GM04504 (cell line): ENCODE data around the gene CNIH2.
"Not testable (repeated sequence)": the region's sequence is repeated elsewhere in the genome, so short reads cannot be mapped to it uniquely, and the experiment has no call there.

Source experiments
- DNase-seq: peaks from one replicate; pipeline ENCODE4 v3.0.0-alpha.2; 2012; ENCODE audit warnings: low read depth

CNIH2 gene

GRCh38 chr11:66291706-66292542, 13.9 kb downstream of the CNIH2 start, which contains the start of gene TMEM151A:
Gene TMEM151A, plus strand, starts transcription at chr11:66291894. Its CDS starts 120 bp downstream, at chr11:66292014.
- DNase-seq, result no peak

- DNase-seq, result no peak
These were observed 14.8 kb downstream of the CNIH2 start for GRCh38 chr11:66292543-66293332.

GRCh38 chr11:66293352-66293751, 15.4 kb downstream of the CNIH2 start:
- DNase-seq, result no peak

- DNase-seq, result no peak
These were observed 16.0 kb downstream of the CNIH2 start for GRCh38 chr11:66293777-66294625.

GRCh38 chr11:66294626-66295620, 16.9 kb downstream of the CNIH2 start:
- DNase-seq, result no peak

- DNase-seq, result no peak
These were observed 19.6 kb downstream of the CNIH2 start for GRCh38 chr11:66297610-66298009.

- no peak for DNase-seq
These were observed 21.2 kb downstream of the CNIH2 start for GRCh38 chr11:66299186-66299585.

- no peak for DNase-seq
These were observed 24.7 kb downstream of the CNIH2 start for GRCh38 chr11:66302656-66303055.

GRCh38 chr11:66309475-66309874, 31.5 kb downstream of the CNIH2 start:
- no peak for DNase-seq

GRCh38 chr11:66310324-66310723, 32.3 kb downstream of the CNIH2 start:
- no peak for DNase-seq

- DNase-seq, result not testable (repeated sequence)
These were observed 32.9 kb downstream of the CNIH2 start for GRCh38 chr11:66310803-66311440.

- DNase-seq, result no peak
These were observed 33.5 kb downstream of the CNIH2 start for GRCh38 chr11:66311470-66311964.

GRCh38 chr11:66311965-66312548, 34.1 kb downstream of the CNIH2 start:
- peak; percentile 73 for DNase-seq

- DNase-seq, result peak; percentile 99
These were observed 34.8 kb downstream of the CNIH2 start for GRCh38 chr11:66312549-66313320.

GRCh38 chr11:66313321-66314185, 35.6 kb downstream of the CNIH2 start:
- no peak for DNase-seq

- no peak for DNase-seq
These were observed 36.2 kb downstream of the CNIH2 start for GRCh38 chr11:66314186-66314501.

- DNase-seq, result no peak
These were observed 36.9 kb downstream of the CNIH2 start for GRCh38 chr11:66314561-66315497.
